NCI-H1417 treated with DMSO at 0.1 percent for 48 hours (cell line): Measurements from ENCODE around the gene GDPD2.

Experiments
- DNase-seq: peaks from one replicate; lab custom pipeline; 2025; lab: John Stamatoyannopoulos, UW

GDPD2 gene

DNA sequence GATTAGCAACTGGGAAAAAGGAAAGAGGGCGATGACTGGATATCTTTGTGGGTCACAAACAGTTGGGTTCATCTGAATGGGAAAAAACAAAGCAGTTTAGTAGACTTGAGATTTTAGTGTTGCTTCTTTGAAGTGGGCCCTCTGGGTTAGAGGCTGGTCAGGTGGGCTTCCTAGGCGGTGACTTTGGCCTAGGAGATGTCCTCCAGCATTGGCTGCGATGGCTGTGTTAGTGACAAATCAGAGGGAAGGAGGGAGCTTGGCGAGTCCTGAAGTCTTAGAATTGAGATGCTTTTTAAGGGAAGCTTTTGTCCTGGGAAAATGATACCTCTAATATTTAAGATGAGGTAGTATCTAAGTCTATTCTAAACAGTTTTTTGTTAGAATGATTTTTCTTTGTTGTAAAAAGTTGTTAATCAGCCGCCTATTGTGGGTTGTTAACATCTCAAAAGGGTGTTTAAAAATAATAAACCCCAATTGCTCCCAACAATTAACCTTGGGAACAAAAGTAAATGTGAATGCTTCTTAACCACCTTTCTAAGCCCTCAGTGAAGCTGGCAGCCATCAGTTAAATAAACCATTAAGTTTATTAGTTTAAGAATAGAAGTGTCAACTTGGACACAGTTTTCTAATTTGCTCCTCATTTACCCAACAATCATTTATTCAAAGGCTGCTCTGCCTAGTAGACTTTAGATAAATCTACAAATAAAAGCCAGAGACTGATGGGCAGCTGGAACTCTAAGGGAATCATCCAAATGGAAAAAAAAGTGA is 53.2 kb downstream of the GDPD2 start:
- DNase-seq = no peak

DNA sequence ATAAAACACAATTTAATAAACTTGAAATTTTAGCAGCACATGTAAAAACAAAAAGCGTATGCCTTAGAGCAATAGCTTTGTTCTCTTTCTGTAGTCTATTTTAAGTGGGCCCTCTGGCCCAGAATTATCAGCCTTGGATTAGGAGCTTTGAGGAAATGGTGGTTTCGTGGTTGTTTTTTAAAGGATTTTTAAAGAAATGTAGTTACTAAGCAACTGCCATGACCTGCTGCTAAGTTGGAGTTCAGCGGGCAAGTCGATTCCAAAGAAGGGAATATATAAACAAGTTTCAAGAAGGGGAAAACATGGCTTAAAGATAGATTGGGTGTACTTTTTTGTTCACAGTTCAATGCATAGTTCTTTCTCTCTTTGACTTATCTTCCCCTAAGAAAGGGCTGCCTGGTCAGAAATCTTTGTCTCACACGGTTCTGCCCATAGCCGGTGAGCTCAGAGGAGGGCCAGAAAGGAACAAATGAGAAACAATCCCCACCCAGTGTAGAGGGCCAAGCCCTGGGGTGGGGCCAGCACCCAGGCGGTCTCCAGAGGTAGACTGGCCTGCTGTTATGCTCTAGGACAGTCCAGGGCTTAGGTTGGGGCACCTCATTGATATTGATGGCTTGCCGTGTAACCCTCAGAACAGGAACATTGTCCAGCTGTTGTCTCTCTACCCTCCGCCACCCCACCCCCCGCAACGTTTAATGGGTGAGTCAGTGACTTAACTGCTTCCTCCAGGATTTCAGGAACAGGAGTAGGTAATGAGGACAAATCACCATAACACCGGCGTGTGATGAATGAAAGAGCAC is 54.0 kb downstream of the GDPD2 start:
- no peak for DNase-seq

DNA sequence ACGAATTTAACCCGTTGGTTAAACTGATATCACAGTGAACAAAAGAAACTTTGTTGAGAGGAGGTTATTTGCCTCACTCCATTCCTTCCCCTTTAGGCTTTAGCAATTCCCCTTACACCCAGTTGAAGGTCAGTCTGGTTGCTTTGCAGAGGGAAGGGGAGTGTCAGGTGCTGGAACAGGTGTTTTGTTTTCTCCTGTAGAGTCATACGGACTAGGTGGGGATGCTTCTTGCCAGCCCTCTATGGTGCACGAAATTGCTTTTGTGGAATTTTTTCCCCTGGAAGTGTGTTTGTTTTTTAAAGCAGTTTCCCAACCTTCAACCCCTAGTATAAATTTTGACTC is 54.6 kb downstream of the GDPD2 start:
- no peak for DNase-seq

DNA sequence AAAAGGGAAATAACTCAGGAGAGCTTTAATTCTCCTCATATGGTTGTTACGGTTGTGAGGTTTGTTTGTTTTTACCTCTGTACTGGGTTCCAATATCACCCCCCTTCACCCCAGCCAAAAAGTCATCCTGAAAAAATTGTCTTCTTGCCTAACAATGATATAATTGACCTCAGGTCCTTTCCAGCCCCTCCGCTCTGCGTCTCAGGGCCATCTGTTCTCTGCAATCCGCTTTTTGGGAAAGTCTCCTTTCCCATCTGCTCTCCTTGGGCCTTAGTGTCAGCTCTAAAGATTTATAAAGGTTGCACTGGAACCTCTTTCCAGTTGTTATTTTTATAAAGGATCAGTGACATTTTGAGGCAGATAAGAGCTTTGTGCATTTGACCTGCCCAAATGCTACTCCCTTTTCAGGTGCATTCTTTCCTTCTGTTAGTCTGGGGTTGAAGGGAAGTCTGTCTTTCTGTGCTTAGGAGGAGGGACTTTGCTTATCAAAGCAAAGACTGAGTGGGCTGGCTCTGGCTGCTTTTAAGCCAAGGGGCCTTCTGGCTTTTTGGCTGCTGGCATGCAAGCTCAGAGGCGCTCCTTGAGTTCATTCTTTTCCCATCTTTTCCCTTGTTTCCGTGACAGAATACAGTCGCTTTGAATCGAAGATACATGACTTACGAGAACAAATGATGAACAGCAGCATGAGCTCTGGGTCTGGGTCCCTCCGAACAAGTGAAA is 55.6 kb downstream of the GDPD2 start:
- DNase-seq = no peak

DNA sequence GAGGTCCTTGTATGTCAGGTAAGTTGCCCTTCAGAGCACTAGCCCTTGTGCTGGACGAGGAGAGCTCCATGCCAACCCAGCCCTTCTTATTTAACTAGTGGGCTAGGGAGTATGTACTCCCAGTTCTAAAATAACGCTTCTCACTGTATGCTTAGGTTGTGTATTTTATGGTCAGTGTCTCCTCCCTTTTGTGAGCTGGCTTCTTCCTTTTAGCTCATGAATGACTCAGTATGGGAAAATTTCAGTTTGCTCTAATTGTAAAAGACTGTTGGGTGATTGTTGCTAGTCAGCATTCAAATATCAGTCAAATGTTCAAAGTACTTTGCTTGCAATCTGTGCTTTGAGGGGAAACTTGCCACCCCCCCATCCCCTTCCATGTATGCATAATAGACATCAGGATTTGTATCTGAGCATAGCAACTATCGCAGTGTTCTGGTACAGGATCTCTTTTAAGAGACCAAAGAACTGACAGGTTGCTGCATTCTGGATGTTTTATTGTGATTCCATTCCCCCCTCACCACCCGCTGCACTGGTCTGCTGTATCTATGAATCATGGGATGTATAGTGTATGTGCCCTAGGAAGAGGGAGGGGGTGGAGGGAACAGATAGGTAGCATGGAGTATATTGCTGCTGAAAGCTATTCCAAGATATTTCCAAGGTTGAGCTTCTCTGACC is 56.3 kb downstream of the GDPD2 start:
- DNase-seq = no peak

DNA sequence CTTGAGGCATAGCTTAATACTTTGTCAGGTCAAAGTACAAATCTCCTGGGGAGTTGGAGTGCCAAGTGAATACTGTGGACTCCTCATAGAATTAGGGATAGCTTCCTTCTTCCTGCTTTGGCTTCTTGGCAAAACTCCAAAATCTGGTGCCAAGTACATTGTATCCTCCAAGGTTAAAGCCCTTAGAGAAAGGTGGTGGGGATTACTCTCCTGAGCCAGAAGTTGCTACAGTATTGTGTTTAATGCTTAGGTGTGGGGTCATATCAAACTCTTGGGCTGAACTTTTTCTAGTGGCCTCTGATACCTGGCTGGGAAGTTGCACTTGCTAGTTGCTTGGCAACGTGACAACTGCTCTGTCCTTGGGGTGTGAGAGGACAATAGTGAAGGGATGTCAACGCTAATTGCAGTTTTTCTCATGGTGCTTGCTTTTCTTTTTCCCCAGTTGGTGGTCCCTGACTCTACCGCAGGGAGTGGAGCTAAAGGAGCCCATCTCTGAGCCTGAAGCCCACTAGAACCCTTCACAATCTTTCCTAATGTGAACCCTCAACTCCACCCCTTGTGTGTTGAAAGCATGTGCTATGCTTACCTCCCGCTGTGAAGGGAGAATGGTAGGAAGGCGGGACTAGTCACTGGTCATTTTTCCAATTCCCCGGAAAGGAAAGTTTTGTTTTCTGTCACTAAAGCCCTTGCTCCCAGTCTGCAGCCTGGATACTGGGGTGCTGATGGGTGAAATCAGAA is 57.0 kb downstream of the GDPD2 start:
- DNase-seq = no peak

DNA sequence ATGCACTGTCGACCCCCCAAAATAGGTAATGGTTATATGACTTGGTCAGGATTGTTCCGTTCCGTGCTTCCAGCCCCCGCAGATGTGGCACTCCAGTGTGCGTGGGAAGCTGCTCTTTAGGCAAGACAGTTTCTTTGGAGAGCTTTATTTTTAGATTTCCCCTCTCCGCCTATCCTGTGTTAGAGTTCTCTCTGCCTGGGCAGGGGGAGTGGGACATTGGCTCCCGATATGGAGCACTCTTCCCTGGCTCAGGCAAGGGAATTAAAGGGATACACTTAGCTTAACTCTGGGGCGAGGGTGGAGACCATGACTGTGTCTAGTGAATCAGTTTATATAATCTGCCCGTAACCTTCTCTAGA is 57.5 kb downstream of the GDPD2 start:
- DNase-seq = no peak

DNA sequence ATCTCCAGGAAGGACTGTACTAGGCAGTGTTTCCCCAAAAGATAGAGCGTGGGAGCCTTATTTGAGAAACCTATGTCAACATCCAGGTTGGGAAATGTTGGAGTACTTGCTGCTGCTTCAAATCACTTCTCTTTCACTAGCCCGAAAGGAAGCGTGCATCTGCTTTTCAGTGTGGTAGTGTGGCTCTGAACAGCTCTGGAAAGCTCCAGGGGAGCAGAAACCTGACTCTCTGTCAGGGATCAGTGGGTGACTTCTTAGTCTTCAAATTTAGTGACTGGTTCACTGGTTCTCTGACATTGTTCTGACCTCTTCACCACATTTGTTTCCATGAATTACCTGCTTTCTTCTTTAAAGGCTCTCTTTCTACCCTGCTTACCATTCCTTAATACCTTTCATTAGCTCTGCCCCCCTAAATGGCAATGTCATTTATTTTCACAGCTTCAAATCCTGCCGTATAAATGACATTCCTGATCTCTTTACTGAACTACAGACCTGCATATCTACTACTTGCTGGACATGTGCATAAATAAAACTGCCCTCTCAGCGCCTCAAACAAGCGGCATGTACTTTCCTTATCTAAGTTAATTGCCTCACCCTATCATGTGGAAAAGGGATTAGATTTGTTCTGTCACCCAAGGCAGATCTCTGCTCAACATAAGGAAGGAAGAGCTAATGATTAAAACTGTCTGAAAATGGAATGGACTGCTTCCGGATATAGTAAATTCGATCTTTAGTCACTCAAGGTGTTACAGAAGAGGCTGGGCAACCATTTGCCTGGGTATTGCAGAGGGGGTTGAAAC is 58.6 kb downstream of the GDPD2 start:
- DNase-seq = no peak

DNA sequence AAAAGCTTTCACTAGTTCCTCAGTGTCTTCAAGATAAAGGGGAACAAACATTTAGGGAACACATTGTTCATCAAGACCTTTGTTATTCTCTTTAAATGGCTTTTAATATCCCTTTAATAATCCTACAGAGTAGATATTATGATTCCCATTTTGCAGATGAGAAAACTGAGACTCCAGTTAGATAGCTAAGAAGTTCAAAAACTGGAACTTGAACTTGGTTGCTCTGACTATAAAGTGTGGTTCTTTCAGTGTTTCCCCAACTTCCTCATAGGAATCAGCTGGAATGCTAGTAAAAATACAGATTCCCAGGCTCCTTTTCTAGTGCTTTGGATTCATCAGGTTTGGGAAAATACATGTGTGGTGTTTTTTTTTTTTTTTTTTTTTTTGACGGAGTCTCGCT is 59.2 kb downstream of the GDPD2 start:
- DNase-seq = no peak
